Colonic mucosa (tissue), 4 donors: ENCODE measurements around the gene RFTN1. TPM values are rescaled to one million over a fixed set of nuclear protein-coding genes. Genes with fewer than 3 reads are reported as not detected.

ENCODE experiments used
- DNase-seq: peaks from one replicate; pipeline ENCODE4 v3.0.0-alpha.2; 2020
- H3K27ac ChIP-seq: fragments of 200-600 bp; one replicate; pipeline ENCODE4 v1.8.0; 2021
- H3K27me3 ChIP-seq: fragments of 200-600 bp; one replicate; pipeline ENCODE4 v1.8.0; 2021
- H3K36me3 ChIP-seq: fragments of 200-600 bp; one replicate; pipeline ENCODE4 v1.8.0; 2021
- H3K4me1 ChIP-seq: fragments of 200-600 bp; one replicate; pipeline ENCODE4 v1.8.0; 2021; ENCODE audit warnings: mild to moderate bottlenecking
- H3K4me3 ChIP-seq: fragments of 200-600 bp; one replicate; pipeline ENCODE4 v1.8.0; 2021
- H3K9ac ChIP-seq, 2 donors: one replicate each; pipeline ENCODE4 v1.7.0; 2013; ENCODE audit warnings: control low read depth in 2 of 2, low read depth in 2 of 2, low read length in 2 of 2
- H3K9me3 ChIP-seq: fragments of 200-600 bp; one replicate; pipeline ENCODE4 v1.8.0; 2021
- CTCF ChIP-seq: fragments of 200-600 bp; IDR thresholded peaks from one replicate; pipeline ENCODE4 v1.8.0; 2022; ENCODE audit warnings: antibody characterized with exemption, mild to moderate bottlenecking
- intact Hi-C: fragments of 100-400 bp; cut with DNase I; formaldehyde crosslinking; loops from one replicate; pipeline ENCODE4 v1.14.1; 2022
- total RNA-seq, 2 donors: library from RNA; stranded (reverse); fragmentation: NEBNext Ultra II Directional in 1 of 2; extraction: Animal tissue kit (Norgen Biotek cat#: 25700) in 1 of 2; gene quantifications; one replicate each; pipeline ENCODE4 v1.2.1, GENCODE V29; 2021
- donor health status: healthy.
- donor health status: DM: no; HTN: no; CAD: no.
- donor health status: DM: no; HTN: no; CAD: no.

The RFTN1 gene
- total RNA-seq, 2 donors from 2014 or later = 4.0 to 10.2 TPM

- Histone ChIP-seq H3K9me3 (no peaks in the 10 kb centered on the region), H3K9ac (no peak overlapping the region), H3K36me3 (no peaks in the 10 kb centered on the region), H3K4me1 (no peaks in the 10 kb centered on the region), H3K27ac (no peak overlapping the region), H3K27me3 (no peaks in the 10 kb centered on the region), H3K4me3 (no peak overlapping the region)
- intact Hi-C loops = no loop called here
- no peak for TF ChIP-seq CTCF
- no peak for DNase-seq
Measured at GRCh38 chr3:16463119-16463518, 50.4 kb downstream of the RFTN1 start.

- DNase-seq = no peak
Measured at GRCh38 chr3:16462679-16463078, 50.8 kb downstream of the RFTN1 start.

GRCh38 chr3:16461463-16462245 lies 51.8 kb downstream of the RFTN1 start:
- Histone ChIP-seq H3K4me3 (no peak overlapping the region), H3K27ac (no peak overlapping the region), H3K27me3 (no peaks in the 10 kb centered on the region), H3K4me1 (no peaks in the 10 kb centered on the region), H3K36me3 (no peaks in the 10 kb centered on the region), H3K9me3 (no peaks in the 10 kb centered on the region), H3K9ac (no peak overlapping the region)
- no peak for DNase-seq
- intact Hi-C loops = no loop called here
- no peak for TF ChIP-seq CTCF

More at GRCh38 chr3:16462679-16463078, 50.8 kb downstream of the RFTN1 start:
- Histone ChIP-seq H3K4me1 (no peaks in the 10 kb centered on the region), H3K4me3 (no peak overlapping the region), H3K36me3 (no peaks in the 10 kb centered on the region), H3K27me3 (no peaks in the 10 kb centered on the region), H3K9ac (no peak overlapping the region), H3K27ac (no peak overlapping the region), H3K9me3 (no peaks in the 10 kb centered on the region)
- no peak for TF ChIP-seq CTCF
- intact Hi-C loops = no loop called here

GRCh38 chr3:16460886-16461285 lies 52.6 kb downstream of the RFTN1 start:
- Histone ChIP-seq H3K27me3 (no peaks in the 10 kb centered on the region), H3K27ac (no peak overlapping the region), H3K4me3 (no peak overlapping the region), H3K9ac (no peak overlapping the region), H3K9me3 (no peaks in the 10 kb centered on the region), H3K36me3 (no peaks in the 10 kb centered on the region), H3K4me1 (no peaks in the 10 kb centered on the region)
- intact Hi-C loops = no loop called here
- TF ChIP-seq CTCF = no peak
- DNase-seq = no peak

GRCh38 chr3:16460273-16460672 lies 53.2 kb downstream of the RFTN1 start:
- intact Hi-C loops = no loop called here
- Histone ChIP-seq H3K27ac (no peak overlapping the region), H3K27me3 (no peaks in the 10 kb centered on the region), H3K36me3 (no peaks in the 10 kb centered on the region), H3K9ac (no peak overlapping the region), H3K4me3 (no peak overlapping the region), H3K4me1 (no peaks in the 10 kb centered on the region), H3K9me3 (no peaks in the 10 kb centered on the region)
- DNase-seq = no peak
- no peak for TF ChIP-seq CTCF
